ENCODE data around the gene OVCA2. TPM values are rescaled to one million over a fixed set of nuclear protein-coding genes. Genes with fewer than 3 reads are reported as not detected.

The OVCA2 gene
- total RNA-seq, 1 experiment from 2014 or later: 24.6 TPM

DNA sequence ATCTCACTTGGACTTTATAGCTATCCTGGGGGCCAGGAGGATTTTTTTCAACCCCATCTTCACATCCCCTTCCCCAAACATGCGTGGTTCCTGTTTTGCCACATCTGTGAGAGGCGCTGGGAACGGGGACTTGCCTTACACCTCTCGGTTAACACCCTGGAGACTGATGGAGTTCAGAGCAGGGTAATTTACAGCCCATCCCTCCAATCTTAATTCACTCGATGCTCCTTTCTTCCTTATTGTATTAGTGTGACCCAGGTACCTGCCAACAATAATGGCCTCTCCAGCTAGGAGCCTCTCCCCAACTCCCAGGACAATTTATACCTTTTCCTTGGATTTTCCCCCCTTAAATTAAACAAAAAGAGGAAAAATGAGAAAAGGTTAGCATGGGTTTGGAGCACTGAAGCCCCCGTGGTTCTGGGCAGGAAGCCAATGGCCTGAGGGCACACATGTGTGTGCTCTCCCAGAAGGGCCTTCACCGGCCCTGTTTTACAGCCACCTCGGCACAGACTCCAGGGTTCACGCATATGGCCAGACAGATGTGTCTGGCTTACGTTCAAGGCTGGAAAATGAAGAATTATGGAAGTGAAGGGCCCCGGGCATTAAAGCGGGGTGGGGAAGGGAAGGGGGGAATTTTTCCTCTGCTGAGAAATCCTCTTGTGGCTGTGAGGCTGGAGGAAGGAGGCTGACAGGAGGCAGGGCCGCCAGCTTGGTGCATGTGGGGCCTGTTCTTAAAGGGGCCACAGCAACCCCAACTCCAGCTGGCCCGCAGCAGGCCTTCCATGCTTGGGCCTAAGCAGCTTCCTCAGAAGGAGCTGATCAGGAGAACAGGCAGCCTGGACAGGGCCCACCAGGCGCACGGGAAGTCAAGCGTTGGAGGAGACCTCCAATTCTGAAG is 34.5 kb downstream of the OVCA2 start:
- no peak overlapping the region for H3K4me2 ChIP-seq (ENCODE audit: insufficient read depth, insufficient read length, low read length)
- H3K23me2 ChIP-seq (ENCODE audit: insufficient read length, low read depth, low read length, poor library complexity, severe bottlenecking): no peaks in the 10 kb centered on the region
- TF ChIP-seq, protein P1, sequence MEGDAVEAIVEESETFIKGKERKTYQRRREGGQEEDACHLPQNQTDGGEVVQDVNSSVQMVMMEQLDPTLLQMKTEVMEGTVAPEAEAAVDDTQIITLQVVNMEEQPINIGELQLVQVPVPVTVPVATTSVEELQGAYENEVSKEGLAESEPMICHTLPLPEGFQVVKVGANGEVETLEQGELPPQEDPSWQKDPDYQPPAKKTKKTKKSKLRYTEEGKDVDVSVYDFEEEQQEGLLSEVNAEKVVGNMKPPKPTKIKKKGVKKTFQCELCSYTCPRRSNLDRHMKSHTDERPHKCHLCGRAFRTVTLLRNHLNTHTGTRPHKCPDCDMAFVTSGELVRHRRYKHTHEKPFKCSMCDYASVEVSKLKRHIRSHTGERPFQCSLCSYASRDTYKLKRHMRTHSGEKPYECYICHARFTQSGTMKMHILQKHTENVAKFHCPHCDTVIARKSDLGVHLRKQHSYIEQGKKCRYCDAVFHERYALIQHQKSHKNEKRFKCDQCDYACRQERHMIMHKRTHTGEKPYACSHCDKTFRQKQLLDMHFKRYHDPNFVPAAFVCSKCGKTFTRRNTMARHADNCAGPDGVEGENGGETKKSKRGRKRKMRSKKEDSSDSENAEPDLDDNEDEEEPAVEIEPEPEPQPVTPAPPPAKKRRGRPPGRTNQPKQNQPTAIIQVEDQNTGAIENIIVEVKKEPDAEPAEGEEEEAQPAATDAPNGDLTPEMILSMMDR (conservative IDR thresholded peaks at IDR 0.05): no peak
- H3K23ac ChIP-seq (ENCODE audit: insufficient read length, low read depth, low read length): no peak overlapping the region
- H3K14ac ChIP-seq (ENCODE audit: insufficient read depth, low read length): no peak overlapping the region
- no peak overlapping the region for H3K18ac ChIP-seq (ENCODE audit: insufficient read length, low read depth, low read length)
- H3K4me1 ChIP-seq (ENCODE audit: insufficient read depth, low read length): no peaks in the 10 kb centered on the region
- no peak overlapping the region for H3T11ph ChIP-seq (ENCODE audit: low read length)
- H3K79me1 ChIP-seq (ENCODE audit: insufficient read depth, low read depth, low read length, poor library complexity, severe bottlenecking): no peaks in the 10 kb centered on the region
- no CpG with 5 or more reads among the region's 17 CpGs for WGBS (ENCODE audit: extremely low coverage, insufficient read length, low lambda C conversion rate)
- Mint-ChIP-seq H3K4me3 (no peak overlapping the region), H3K27me3 (ENCODE audit: low read depth) (no peaks in the 10 kb centered on the region), H3K9me3 (no peaks in the 10 kb centered on the region), H3K36me3 (ENCODE audit: insufficient read depth in 1 of 3, low read depth in 3 of 3) (peaks cover 5 to 37% (median 17%) of the 10 kb centered on the region in 3 experiments), H3K4me1 (peaks cover 5 to 19% of the 10 kb centered on the region in 2 experiments), H3K27ac (peak overlapping the region in 2 of 3 experiments; percentile 68 to 88; a peak in 4 of 7 replicates)
- H4K5ac ChIP-seq (ENCODE audit: insufficient read length, low read depth, low read length): no peak overlapping the region
- DNase-seq: no peak
- H2BK20ac ChIP-seq (ENCODE audit: low read depth, low read length, poor library complexity, severe bottlenecking): no peak overlapping the region
- no peak overlapping the region for H3K9ac ChIP-seq (ENCODE audit: extremely low read depth, insufficient read length, low read length)
- no peak overlapping the region for H4K91ac ChIP-seq (ENCODE audit: insufficient read length, low read depth, low read length)
- no peak overlapping the region for H2AFZ ChIP-seq (ENCODE audit: low read length)
- no peak overlapping the region for H3K4ac ChIP-seq (ENCODE audit: low read depth, low read length)
- H4K20me1 ChIP-seq (ENCODE audit: control insufficient read depth, insufficient read depth, insufficient read length): no peaks in the 10 kb centered on the region
- H4K8ac ChIP-seq (replicated peaks; ENCODE audit: insufficient read length, low read depth, low read length): no peak overlapping the region
- H3K79me2 ChIP-seq (ENCODE audit: insufficient read depth, low read length): no peaks in the 10 kb centered on the region
- H3K9me3 ChIP-seq (ENCODE audit: control insufficient read depth, low read depth, low read length): no peaks in the 10 kb centered on the region
- H2BK5ac ChIP-seq (ENCODE audit: insufficient read length, low read length): no peak overlapping the region
- H3K27ac ChIP-seq (ENCODE audit: insufficient read length, low read depth, low read length): no peak overlapping the region
- H3K56ac ChIP-seq (ENCODE audit: insufficient read length, low read depth, low read length): no peak overlapping the region
- no peak overlapping the region for H2BK12ac ChIP-seq (ENCODE audit: insufficient read length, low read depth, low read length)
- no peak overlapping the region for H2BK15ac ChIP-seq (ENCODE audit: low read depth, low read length)
- no peak overlapping the region for H2BK120ac ChIP-seq (ENCODE audit: low read depth, low read length, poor library complexity, severe bottlenecking)
- H2AK5ac ChIP-seq (ENCODE audit: insufficient read length, low read length): no peak overlapping the region
- no peaks in the 10 kb centered on the region for H3K27me3 ChIP-seq (ENCODE audit: insufficient read depth, low read length)

Data from H9 (cell line).